Lower leg skin (tissue), 3 donors: Measurements from ENCODE around the gene ZNF223.

Experiments
- POLR2A ChIP-seq, 2 donors: fragments of 450-650 bp; IDR thresholded peaks; one replicate each; pipeline ENCODE4 v1.6.1; 2016 to 2017; ENCODE audit warnings: antibody characterized with exemption in 2 of 2, mild to moderate bottlenecking in 1 of 2, moderate library complexity in 1 of 2
- TF ChIP-seq, protein P1 (sequence below), 3 donors: fragments of 450-650 bp; IDR thresholded peaks; one replicate each; pipeline ENCODE4 v1.5.1; 2016; ENCODE audit warnings: antibody characterized with exemption in 3 of 3, mild to moderate bottlenecking in 3 of 3, moderate library complexity in 2 of 3

DNA sequence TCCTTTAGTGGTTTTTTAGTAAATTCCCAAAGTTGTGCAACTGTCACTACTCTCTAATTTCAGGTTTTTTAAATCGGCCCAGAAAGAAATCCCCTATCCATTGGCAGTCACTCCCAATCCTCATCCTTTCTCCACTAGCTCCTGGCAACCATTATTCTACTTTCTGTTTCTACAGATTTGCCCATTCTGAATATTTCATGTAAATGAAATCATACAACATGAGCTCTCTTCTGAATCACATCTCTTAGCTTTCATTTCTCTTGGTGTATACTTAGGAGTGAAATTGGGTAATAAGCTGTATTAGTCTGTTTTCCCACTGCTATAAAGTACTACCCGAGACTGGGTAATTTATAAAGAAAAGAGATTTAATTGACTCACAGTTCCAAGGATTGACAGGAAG lies 9.7 kb upstream of the ZNF223 start:
- no peak for TF ChIP-seq POLR2A (IDR thresholded peaks at IDR 0.05)
- TF ChIP-seq, protein P1, sequence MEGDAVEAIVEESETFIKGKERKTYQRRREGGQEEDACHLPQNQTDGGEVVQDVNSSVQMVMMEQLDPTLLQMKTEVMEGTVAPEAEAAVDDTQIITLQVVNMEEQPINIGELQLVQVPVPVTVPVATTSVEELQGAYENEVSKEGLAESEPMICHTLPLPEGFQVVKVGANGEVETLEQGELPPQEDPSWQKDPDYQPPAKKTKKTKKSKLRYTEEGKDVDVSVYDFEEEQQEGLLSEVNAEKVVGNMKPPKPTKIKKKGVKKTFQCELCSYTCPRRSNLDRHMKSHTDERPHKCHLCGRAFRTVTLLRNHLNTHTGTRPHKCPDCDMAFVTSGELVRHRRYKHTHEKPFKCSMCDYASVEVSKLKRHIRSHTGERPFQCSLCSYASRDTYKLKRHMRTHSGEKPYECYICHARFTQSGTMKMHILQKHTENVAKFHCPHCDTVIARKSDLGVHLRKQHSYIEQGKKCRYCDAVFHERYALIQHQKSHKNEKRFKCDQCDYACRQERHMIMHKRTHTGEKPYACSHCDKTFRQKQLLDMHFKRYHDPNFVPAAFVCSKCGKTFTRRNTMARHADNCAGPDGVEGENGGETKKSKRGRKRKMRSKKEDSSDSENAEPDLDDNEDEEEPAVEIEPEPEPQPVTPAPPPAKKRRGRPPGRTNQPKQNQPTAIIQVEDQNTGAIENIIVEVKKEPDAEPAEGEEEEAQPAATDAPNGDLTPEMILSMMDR (IDR thresholded peaks at IDR 0.05): no peak
